PC-9 (cell line): Measurements from ENCODE around the gene CCDC107.

Source experiments
- EZH2 ChIP-seq: fragments of 200-600 bp; sonication (generic); IDR thresholded peaks from 2 replicates; pipeline ENCODE4 v1.8.0; 2017; ENCODE audit warnings: antibody characterized with exemption, low read depth
- TF ChIP-seq, protein P1 (sequence below): fragments of 200-600 bp; sonication (generic); conservative IDR thresholded peaks from 2 replicates; pipeline ENCODE4 v1.6.1; 2017; ENCODE audit warnings: mixed run types, antibody characterized with exemption, mild to moderate bottlenecking, moderate library complexity

DNA sequence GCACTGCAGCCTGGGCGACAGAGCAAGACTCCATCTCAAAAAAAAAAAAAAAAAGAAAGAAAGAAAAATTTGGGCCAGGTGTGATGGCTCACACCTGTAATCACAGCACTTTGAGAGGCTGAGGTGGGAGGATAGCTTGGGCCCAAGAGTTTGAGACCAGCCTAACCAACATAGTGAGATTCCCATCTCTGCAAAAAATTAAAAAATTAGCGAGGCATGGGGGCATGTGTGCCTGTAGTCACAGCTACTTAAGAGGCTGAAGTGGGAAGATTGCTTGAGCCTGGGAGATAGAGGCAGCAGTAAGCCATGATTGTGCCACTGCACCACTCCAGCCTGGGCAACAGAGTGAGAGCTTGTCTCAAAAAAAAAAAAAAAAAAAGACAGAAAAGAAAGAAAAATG, 4.5 kb upstream of the CCDC107 start:
- no peak for TF ChIP-seq EZH2
- TF ChIP-seq, protein P1, sequence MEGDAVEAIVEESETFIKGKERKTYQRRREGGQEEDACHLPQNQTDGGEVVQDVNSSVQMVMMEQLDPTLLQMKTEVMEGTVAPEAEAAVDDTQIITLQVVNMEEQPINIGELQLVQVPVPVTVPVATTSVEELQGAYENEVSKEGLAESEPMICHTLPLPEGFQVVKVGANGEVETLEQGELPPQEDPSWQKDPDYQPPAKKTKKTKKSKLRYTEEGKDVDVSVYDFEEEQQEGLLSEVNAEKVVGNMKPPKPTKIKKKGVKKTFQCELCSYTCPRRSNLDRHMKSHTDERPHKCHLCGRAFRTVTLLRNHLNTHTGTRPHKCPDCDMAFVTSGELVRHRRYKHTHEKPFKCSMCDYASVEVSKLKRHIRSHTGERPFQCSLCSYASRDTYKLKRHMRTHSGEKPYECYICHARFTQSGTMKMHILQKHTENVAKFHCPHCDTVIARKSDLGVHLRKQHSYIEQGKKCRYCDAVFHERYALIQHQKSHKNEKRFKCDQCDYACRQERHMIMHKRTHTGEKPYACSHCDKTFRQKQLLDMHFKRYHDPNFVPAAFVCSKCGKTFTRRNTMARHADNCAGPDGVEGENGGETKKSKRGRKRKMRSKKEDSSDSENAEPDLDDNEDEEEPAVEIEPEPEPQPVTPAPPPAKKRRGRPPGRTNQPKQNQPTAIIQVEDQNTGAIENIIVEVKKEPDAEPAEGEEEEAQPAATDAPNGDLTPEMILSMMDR: no peak
